NCI-H1436 treated with DMSO at 0.1 percent for 48 hours (cell line): ENCODE results near the gene PCBP3.

ENCODE experiments used
- DNase-seq: peaks from one replicate; lab custom pipeline; 2025; lab: John Stamatoyannopoulos, UW

PCBP3 gene

GRCh38 chr21:45753445-45753844 lies 109.9 kb downstream of the PCBP3 start:
- no peak for DNase-seq

- DNase-seq, result no peak
Observed at GRCh38 chr21:45756029-45756428, 112.5 kb downstream of the PCBP3 start.

- no peak for DNase-seq
Observed at GRCh38 chr21:45756669-45757068, 113.1 kb downstream of the PCBP3 start.

GRCh38 chr21:45761704-45762103 lies 118.2 kb downstream of the PCBP3 start:
- DNase-seq, result no peak

GRCh38 chr21:45763074-45763473 lies 119.5 kb downstream of the PCBP3 start:
- no peak for DNase-seq

- DNase-seq, result no peak
Observed at GRCh38 chr21:45763506-45763905, 120.0 kb downstream of the PCBP3 start.

GRCh38 chr21:45764792-45765191 lies 121.3 kb downstream of the PCBP3 start:
- no peak for DNase-seq

- no peak for DNase-seq
Observed at GRCh38 chr21:45765375-45765774, 121.8 kb downstream of the PCBP3 start.

GRCh38 chr21:45766055-45766454 lies 122.5 kb downstream of the PCBP3 start:
- DNase-seq, result no peak

GRCh38 chr21:45766501-45766900 lies 123.0 kb downstream of the PCBP3 start:
- no peak for DNase-seq

GRCh38 chr21:45767071-45768006 lies 123.8 kb downstream of the PCBP3 start:
- DNase-seq, result no peak

GRCh38 chr21:45768011-45768739 lies 124.7 kb downstream of the PCBP3 start:
- no peak for DNase-seq

- DNase-seq, result no peak
Observed at GRCh38 chr21:45768740-45769048, 125.2 kb downstream of the PCBP3 start.

GRCh38 chr21:45769294-45769693 lies 125.8 kb downstream of the PCBP3 start:
- no peak for DNase-seq

GRCh38 chr21:45769896-45770295 lies 126.4 kb downstream of the PCBP3 start:
- no peak for DNase-seq

GRCh38 chr21:45772180-45772579 lies 128.7 kb downstream of the PCBP3 start:
- DNase-seq, result no peak

GRCh38 chr21:45774291-45774690 lies 130.8 kb downstream of the PCBP3 start:
- DNase-seq, result no peak

GRCh38 chr21:45776971-45777370 lies 133.4 kb downstream of the PCBP3 start:
- DNase-seq, result no peak

- DNase-seq, result no peak
Observed at GRCh38 chr21:45778686-45779085, 135.2 kb downstream of the PCBP3 start.

GRCh38 chr21:45779226-45779625 lies 135.7 kb downstream of the PCBP3 start:
- DNase-seq, result no peak

GRCh38 chr21:45780647-45781046 lies 137.1 kb downstream of the PCBP3 start:
- no peak for DNase-seq

GRCh38 chr21:45781741-45782140 lies 138.2 kb downstream of the PCBP3 start:
- no peak for DNase-seq

- no peak for DNase-seq
Observed at GRCh38 chr21:45786660-45787059, 143.1 kb downstream of the PCBP3 start.
